Panc1 (cell line): Measurements from ENCODE around the gene MAGI2. TPM values are rescaled to one million over a fixed set of nuclear protein-coding genes. Genes with fewer than 3 reads are reported as not detected.

Experiments
- ATAC-seq: fragments of 200-7000 bp; cut with Tn5 transposase; 2 replicates; pipeline ENCODE4 v1.9.1; 2020; ENCODE audit warnings: mild to moderate bottlenecking, moderate library complexity
- BruUV-seq: library from RNA; stranded (reverse); fragments of 400-500 nt; replicated peaks from 2 replicates; lab custom pipeline; 2021; lab: Mats Ljungman, UMichigan
- CTCF ChIA-PET: fragments of 300-600 bp; sonication (Branson Sonifier 250); formaldehyde crosslinking; loops from one replicate; lab custom pipeline; 2022; ENCODE audit warnings: antibody characterized with exemption; lab: Charles Lee
- POLR2A ChIA-PET: fragments of 300-600 bp; sonication (Branson Sonifier 250); formaldehyde crosslinking; loops from one replicate; lab custom pipeline; 2022; ENCODE audit warnings: antibody characterized with exemption; lab: Charles Lee
- DNase-seq: peaks from one replicate; pipeline ENCODE4 v3.0.0-alpha.2; 2010; ENCODE audit warnings: low read depth, low spot score
- H3K27ac ChIP-seq: 2 replicates; pipeline ENCODE4 v1.5.1; 2011; ENCODE audit warnings: mild to moderate bottlenecking, low read length, inconsistent platforms
- H3K27me3 ChIP-seq: fragments of 200-500 bp; sonication (Bioruptor generic); 2 replicates; pipeline ENCODE4 v1.6.0; 2014; ENCODE audit warnings: low read length, inconsistent platforms; ENCODE audit not compliant: control insufficient read depth, insufficient read depth
- H3K36me3 ChIP-seq: fragments of 200-500 bp; sonication (Bioruptor generic); 2 replicates; pipeline ENCODE4 v1.5.1; 2014; ENCODE audit warnings: inconsistent platforms, mild to moderate bottlenecking, low read length, moderate library complexity; ENCODE audit not compliant: control insufficient read depth, insufficient read depth
- H3K4me1 ChIP-seq: 2 replicates; pipeline ENCODE4 v1.5.1; 2011; ENCODE audit warnings: inconsistent platforms, mild to moderate bottlenecking, low read length, moderate library complexity; ENCODE audit not compliant: control insufficient read depth, insufficient read depth
- H3K4me3 ChIP-seq, 2 experiments: 2 replicates each; pipeline ENCODE4 v1.5.1; 2011 to 2012; ENCODE audit warnings: low read depth in 2 of 2, low read length in 2 of 2, mild to moderate bottlenecking in 2 of 2, inconsistent platforms in 1 of 2, moderate library complexity in 1 of 2
- H3K9me3 ChIP-seq: fragments of 200-500 bp; sonication (Bioruptor generic); 2 replicates; pipeline ENCODE4 v1.5.1; 2014; ENCODE audit warnings: low read depth, mild to moderate bottlenecking, inconsistent platforms, low read length, moderate library complexity; ENCODE audit not compliant: control insufficient read depth, insufficient read depth
- POLR2AphosphoS5 ChIP-seq: IDR thresholded peaks from 2 replicates; pipeline ENCODE4 v1.6.1; 2012; ENCODE audit warnings: mild to moderate bottlenecking, low read depth, low read length, moderate library complexity
- SIN3A ChIP-seq: IDR thresholded peaks from 2 replicates; pipeline ENCODE4 v1.6.1; 2012; ENCODE audit warnings: low read depth, mild to moderate bottlenecking, low read length, moderate library complexity, borderline replicate concordance; ENCODE audit not compliant: insufficient read depth
- TCF7L2 ChIP-seq: IDR thresholded peaks from 2 replicates; pipeline ENCODE4 v1.6.1; 2011; ENCODE audit warnings: mild to moderate bottlenecking, low read depth, low read length, inconsistent platforms
- in situ Hi-C: cut with HindIII; loops from 2 replicates; pipeline ENCODE4 v1.10.0; 2016; ENCODE audit warnings: low sequenced_read_pairs, low pct_unique_long_range_greater_than_20kb
- intact Hi-C: fragments of 100-400 bp; cut with micrococcal nuclease; formaldehyde crosslinking; loops from one replicate; pipeline ENCODE4 v1.10.0; 2022; ENCODE audit not compliant: unreplicated experiment
- total RNA-seq: library from RNA; stranded (reverse); gene quantifications from one replicate; pipeline ENCODE4 v1.2.1, GENCODE V29; 2021; ENCODE audit not compliant: unreplicated experiment
- TF ChIP-seq, protein P1 (sequence below): fragments of 450-650 bp; IDR thresholded peaks from 2 replicates; pipeline ENCODE4 v1.5.1; 2017; ENCODE audit warnings: mild to moderate bottlenecking
- TF ChIP-seq, protein P2 (sequence below), 2 experiments: IDR thresholded peaks; 2 replicates each; pipeline ENCODE4 v1.6.1; 2011 to 2012; ENCODE audit warnings: low read depth in 2 of 2, control low read depth in 1 of 2, low read length in 1 of 2, mild to moderate bottlenecking in 1 of 2, moderate library complexity in 1 of 2; ENCODE audit not compliant: insufficient read depth in 1 of 2

The MAGI2 gene
- total RNA-seq, 1 experiment from 2014 or later = 5.4 TPM

DNA sequence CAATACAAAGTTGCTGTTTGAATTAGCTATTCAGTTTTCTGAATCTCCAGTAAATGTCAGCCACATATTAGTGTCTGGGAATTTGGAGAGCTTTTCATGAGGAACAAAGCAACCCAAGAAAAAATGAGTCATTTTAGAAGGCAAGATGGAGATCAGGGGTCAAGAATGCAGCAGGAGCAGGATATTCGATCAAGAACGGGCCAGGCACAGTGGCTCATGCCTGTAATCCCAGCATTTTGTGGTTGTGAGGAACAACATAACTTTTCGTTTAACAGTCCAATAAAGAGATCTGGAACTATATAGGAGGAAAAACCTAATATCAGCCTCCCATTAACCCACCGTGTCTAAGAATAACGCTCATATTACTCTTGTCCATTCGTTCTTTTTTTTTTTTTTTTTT is 600.5 kb downstream of the MAGI2 start:
- TF ChIP-seq SIN3A = no peak
- TF ChIP-seq, protein P1, sequence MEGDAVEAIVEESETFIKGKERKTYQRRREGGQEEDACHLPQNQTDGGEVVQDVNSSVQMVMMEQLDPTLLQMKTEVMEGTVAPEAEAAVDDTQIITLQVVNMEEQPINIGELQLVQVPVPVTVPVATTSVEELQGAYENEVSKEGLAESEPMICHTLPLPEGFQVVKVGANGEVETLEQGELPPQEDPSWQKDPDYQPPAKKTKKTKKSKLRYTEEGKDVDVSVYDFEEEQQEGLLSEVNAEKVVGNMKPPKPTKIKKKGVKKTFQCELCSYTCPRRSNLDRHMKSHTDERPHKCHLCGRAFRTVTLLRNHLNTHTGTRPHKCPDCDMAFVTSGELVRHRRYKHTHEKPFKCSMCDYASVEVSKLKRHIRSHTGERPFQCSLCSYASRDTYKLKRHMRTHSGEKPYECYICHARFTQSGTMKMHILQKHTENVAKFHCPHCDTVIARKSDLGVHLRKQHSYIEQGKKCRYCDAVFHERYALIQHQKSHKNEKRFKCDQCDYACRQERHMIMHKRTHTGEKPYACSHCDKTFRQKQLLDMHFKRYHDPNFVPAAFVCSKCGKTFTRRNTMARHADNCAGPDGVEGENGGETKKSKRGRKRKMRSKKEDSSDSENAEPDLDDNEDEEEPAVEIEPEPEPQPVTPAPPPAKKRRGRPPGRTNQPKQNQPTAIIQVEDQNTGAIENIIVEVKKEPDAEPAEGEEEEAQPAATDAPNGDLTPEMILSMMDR = no peak
- DNase-seq (no peak), ATAC-seq (no peak)
- Histone ChIP-seq H3K4me1 (peaks cover 2% of the 10 kb centered on the region; the same call in 1 of the 2 replicates), H3K9me3 (no peaks in the 10 kb centered on the region), H3K4me3 (no peak overlapping the region), H3K27me3 (no peaks in the 10 kb centered on the region), H3K27ac (no peak overlapping the region), H3K36me3 (no peaks in the 10 kb centered on the region)
- in situ Hi-C loops (no loop called here), intact Hi-C loops (no loop called here)
- ChIA-PET POLR2A (no interaction called here), CTCF (no interaction called here)
- BruUV-seq = no TSS peak

DNA sequence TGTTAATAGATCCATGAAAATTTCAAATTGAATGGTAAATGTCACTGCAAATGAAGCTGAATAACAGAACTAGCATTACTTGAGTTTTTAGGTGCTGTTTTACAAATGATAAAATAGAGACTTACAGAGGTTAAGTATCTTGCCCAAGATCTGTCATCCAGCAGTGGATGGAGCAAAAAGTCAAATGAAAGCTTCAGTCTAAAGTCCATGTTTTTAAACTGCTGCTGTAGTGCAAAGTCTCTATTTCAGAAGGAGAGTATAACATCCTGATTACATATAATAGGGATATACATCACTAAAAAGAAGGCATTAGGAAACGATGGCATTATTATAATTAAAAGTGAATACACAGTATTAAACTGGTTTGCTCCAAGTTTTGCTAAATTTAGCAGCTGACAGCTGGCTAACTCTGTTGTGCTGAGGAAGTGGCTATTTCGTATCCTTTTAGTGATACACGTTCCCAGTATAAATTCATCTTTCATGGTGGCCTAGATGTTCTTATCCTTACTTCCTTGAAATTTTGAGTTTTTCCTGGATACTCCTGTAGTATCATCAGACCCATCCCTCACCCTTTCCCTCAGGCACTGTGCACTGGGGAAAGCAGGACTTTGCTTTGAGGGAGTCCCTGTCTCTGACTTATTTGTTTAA is 603.2 kb downstream of the MAGI2 start:
- ATAC-seq (no peak), DNase-seq (no peak)
- no peak for TF ChIP-seq POLR2AphosphoS5
- TF ChIP-seq, protein P2, sequence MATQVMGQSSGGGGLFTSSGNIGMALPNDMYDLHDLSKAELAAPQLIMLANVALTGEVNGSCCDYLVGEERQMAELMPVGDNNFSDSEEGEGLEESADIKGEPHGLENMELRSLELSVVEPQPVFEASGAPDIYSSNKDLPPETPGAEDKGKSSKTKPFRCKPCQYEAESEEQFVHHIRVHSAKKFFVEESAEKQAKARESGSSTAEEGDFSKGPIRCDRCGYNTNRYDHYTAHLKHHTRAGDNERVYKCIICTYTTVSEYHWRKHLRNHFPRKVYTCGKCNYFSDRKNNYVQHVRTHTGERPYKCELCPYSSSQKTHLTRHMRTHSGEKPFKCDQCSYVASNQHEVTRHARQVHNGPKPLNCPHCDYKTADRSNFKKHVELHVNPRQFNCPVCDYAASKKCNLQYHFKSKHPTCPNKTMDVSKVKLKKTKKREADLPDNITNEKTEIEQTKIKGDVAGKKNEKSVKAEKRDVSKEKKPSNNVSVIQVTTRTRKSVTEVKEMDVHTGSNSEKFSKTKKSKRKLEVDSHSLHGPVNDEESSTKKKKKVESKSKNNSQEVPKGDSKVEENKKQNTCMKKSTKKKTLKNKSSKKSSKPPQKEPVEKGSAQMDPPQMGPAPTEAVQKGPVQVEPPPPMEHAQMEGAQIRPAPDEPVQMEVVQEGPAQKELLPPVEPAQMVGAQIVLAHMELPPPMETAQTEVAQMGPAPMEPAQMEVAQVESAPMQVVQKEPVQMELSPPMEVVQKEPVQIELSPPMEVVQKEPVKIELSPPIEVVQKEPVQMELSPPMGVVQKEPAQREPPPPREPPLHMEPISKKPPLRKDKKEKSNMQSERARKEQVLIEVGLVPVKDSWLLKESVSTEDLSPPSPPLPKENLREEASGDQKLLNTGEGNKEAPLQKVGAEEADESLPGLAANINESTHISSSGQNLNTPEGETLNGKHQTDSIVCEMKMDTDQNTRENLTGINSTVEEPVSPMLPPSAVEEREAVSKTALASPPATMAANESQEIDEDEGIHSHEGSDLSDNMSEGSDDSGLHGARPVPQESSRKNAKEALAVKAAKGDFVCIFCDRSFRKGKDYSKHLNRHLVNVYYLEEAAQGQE (IDR thresholded peaks at IDR 0.05; ENCODE audit: insufficient read depth in 1 of 2, low read depth in 2 of 2, low read length in 1 of 2) = no peak
- no peak for TF ChIP-seq TCF7L2
- TF ChIP-seq SIN3A = no peak
- TF ChIP-seq, protein P1 = no peak
- ChIA-PET CTCF (no interaction called here), POLR2A (no interaction called here)
- Histone ChIP-seq H3K9me3 (no peaks in the 10 kb centered on the region), H3K27me3 (no peaks in the 10 kb centered on the region), H3K36me3 (no peaks in the 10 kb centered on the region), H3K4me3 (no peak overlapping the region), H3K4me1 (peaks cover 2% of the 10 kb centered on the region; the same call in 1 of the 2 replicates), H3K27ac (no peak overlapping the region)
- BruUV-seq = no TSS peak
- in situ Hi-C loops = no loop called here
- intact Hi-C loops = no loop called here
